Measurements from ENCODE around the gene GAK.

GRCh38 chr4:910366-911091, 21.6 kb downstream of the GAK start:
- TF ChIP-seq, protein P1, sequence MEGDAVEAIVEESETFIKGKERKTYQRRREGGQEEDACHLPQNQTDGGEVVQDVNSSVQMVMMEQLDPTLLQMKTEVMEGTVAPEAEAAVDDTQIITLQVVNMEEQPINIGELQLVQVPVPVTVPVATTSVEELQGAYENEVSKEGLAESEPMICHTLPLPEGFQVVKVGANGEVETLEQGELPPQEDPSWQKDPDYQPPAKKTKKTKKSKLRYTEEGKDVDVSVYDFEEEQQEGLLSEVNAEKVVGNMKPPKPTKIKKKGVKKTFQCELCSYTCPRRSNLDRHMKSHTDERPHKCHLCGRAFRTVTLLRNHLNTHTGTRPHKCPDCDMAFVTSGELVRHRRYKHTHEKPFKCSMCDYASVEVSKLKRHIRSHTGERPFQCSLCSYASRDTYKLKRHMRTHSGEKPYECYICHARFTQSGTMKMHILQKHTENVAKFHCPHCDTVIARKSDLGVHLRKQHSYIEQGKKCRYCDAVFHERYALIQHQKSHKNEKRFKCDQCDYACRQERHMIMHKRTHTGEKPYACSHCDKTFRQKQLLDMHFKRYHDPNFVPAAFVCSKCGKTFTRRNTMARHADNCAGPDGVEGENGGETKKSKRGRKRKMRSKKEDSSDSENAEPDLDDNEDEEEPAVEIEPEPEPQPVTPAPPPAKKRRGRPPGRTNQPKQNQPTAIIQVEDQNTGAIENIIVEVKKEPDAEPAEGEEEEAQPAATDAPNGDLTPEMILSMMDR (IDR thresholded peaks at IDR 0.05 in 8 of 11, conservative IDR thresholded peaks at IDR 0.05 in 3 of 11), result no peak
- TF ChIP-seq POLR2A (IDR thresholded peaks at IDR 0.05), result no peak

Data from spleen (tissue), 7 donors.